H1 (cell line): ENCODE data around the gene GRIK4. TPM values are rescaled to one million over a fixed set of nuclear protein-coding genes. Genes with fewer than 3 reads are reported as not detected.

Source experiments
- BRCA1 ChIP-seq: IDR thresholded peaks from 2 replicates; pipeline ENCODE4 v1.6.1; 2012; ENCODE audit warnings: low read depth, low read length, improper control_type of control experiment
- CHD7 ChIP-seq: fragments of 300-600 bp; sonication (generic); IDR thresholded peaks from 2 replicates; pipeline ENCODE4 v1.7.1; 2012; ENCODE audit warnings: low read length, moderate library complexity, mild to moderate bottlenecking, inconsistent platforms; ENCODE audit not compliant: insufficient replicate concordance
- CTBP2 ChIP-seq: IDR thresholded peaks from 2 replicates; pipeline ENCODE4 v1.7.0; 2011; ENCODE audit warnings: borderline replicate concordance, mild to moderate bottlenecking, moderate library complexity, mixed read lengths, low read length; ENCODE audit not compliant: insufficient read depth, insufficient read length
- EGR1 ChIP-seq: IDR thresholded peaks from 2 replicates; pipeline ENCODE4 v1.6.1; 2011; ENCODE audit warnings: low read depth, low read length, borderline replicate concordance
- EZH2 ChIP-seq: fragments of 200-600 bp; sonication (generic); IDR thresholded peaks from 2 replicates; pipeline ENCODE4 v1.7.1; 2012; ENCODE audit warnings: low read depth, mild to moderate bottlenecking, moderate library complexity, low read length, inconsistent platforms; ENCODE audit not compliant: severe bottlenecking
- JUN ChIP-seq: IDR thresholded peaks from 2 replicates; pipeline ENCODE4 v1.6.1; 2011; ENCODE audit warnings: low read depth, mild to moderate bottlenecking, improper control_type of control experiment, low read length
- KDM4A ChIP-seq: IDR thresholded peaks from one replicate; pipeline ENCODE4 v1.7.1; 2012; ENCODE audit warnings: low read depth, mild to moderate bottlenecking, moderate library complexity, low read length, inconsistent platforms; ENCODE audit not compliant: severe bottlenecking
- KDM5A ChIP-seq: fragments of 200-600 bp; IDR thresholded peaks from 2 replicates; pipeline ENCODE4 v1.7.1; 2012; ENCODE audit warnings: mild to moderate bottlenecking, low read length, inconsistent platforms, mixed read lengths
- PHF8 ChIP-seq: fragments of 200-600 bp; sonication (generic); conservative IDR thresholded peaks from 2 replicates; pipeline ENCODE4 v1.7.1; 2012; ENCODE audit warnings: low read depth, mild to moderate bottlenecking, inconsistent platforms, low read length, moderate library complexity
- TCF12 ChIP-seq: IDR thresholded peaks from 2 replicates; pipeline ENCODE4 v1.6.1; 2011; ENCODE audit warnings: low read depth, mild to moderate bottlenecking, low read length
- YY1 ChIP-seq: IDR thresholded peaks from 2 replicates; pipeline ENCODE4 v1.6.1; 2011; ENCODE audit warnings: low read depth, mild to moderate bottlenecking, low read length
- polyA plus RNA-seq, 7 experiments: library from polyadenylated mRNA; depleted of rRNA in 3 of 7; stranded (reverse) in 5 of 7; unstranded in 2 of 7; fragments of >200 nt in 5 of 7; fragments of 200-250 nt in 2 of 7; gene quantifications; 1 replicate in 5 of 7; 2 replicates in 1 of 7; 4 replicates in 1 of 7; pipeline versions ENCODE4 v1.2.1 to v1.2.3, GENCODE V29; 2011 to 2013; ENCODE audit warnings: missing spikeins in 2 of 7, mixed read lengths in 2 of 7
- total RNA-seq: library from RNA; stranded (reverse); fragmentation: NEBNext Ultra II Directional; extraction: Animal tissue kit (Norgen Biotek cat#: 25700); gene quantifications from 2 replicates; pipeline ENCODE4 v1.2.1, GENCODE V29; 2021

The GRIK4 gene
- total and polyA plus RNA-seq, 2 of the 8 experiments (the other 6 are each of a cell fraction or from before 2014, with no cell fraction given), result 1.2 to 2.9 TPM

GRCh38 chr11:120816711-120817110 lies 305.2 kb downstream of the GRIK4 start (continued):
- TF ChIP-seq CHD7, result no peak
- TF ChIP-seq KDM4A, result no peak
- no peak for TF ChIP-seq YY1
- TF ChIP-seq CTBP2, result no peak
- no peak for TF ChIP-seq EZH2
- no peak for TF ChIP-seq PHF8
- TF ChIP-seq EGR1, result no peak
- no peak for TF ChIP-seq TCF12
- TF ChIP-seq BRCA1, result no peak
- no peak for TF ChIP-seq JUN
- no peak for TF ChIP-seq KDM5A
